Naive thymus-derived CD8-positive, alpha-beta T cell (primary cell): ENCODE results near the gene RFC3. TPM values are rescaled to one million over a fixed set of nuclear protein-coding genes. Genes with fewer than 3 reads are reported as not detected.
"Not testable (repeated sequence)": the region's sequence is repeated elsewhere in the genome, so short reads cannot be mapped to it uniquely, and the experiment has no call there.

Experiments
- ATAC-seq, 2 donors: fragments of 150-1000 bp; cut with Tn5 transposase in 1 of 2; sonication (Bioruptor Pico), chemical (Tn5 transposase) in 1 of 2; 1 replicate in 1 of 2; 2 replicates in 1 of 2; pipeline ENCODE4 v1.10.0; 2021; ENCODE audit warnings: mild to moderate bottlenecking in 2 of 2, moderate library complexity in 2 of 2
- POLR2A ChIA-PET: fragments of 350-600 bp; sonication (Branson Sonifier 250); formaldehyde crosslinking; loops from one replicate; lab custom pipeline; 2021; ENCODE audit warnings: antibody characterized with exemption; lab: Charles Lee
- DNase-seq, 10 donors: peaks; one replicate each; pipeline versions ENCODE4 v3.0.0 to v3.0.0-alpha.2; 2020 to 2022
- H3K27ac Mint-ChIP-seq, 10 donors: one replicate each; pipeline ENCODE4 v1.8.0; 2020 to 2022; ENCODE audit warnings: mild to moderate bottlenecking in 10 of 10, mixed read lengths in 10 of 10, moderate library complexity in 4 of 10, inconsistent platforms in 1 of 10
- H3K27me3 Mint-ChIP-seq, 5 donors: one replicate each; pipeline ENCODE4 v1.8.0; 2021 to 2022; ENCODE audit warnings: mixed read lengths in 5 of 5
- H3K36me3 Mint-ChIP-seq, 3 donors: one replicate each; pipeline ENCODE4 v1.8.0; 2020 to 2022; ENCODE audit warnings: mixed read lengths in 3 of 3, mild to moderate bottlenecking in 2 of 3, inconsistent platforms in 1 of 3
- H3K4me1 Mint-ChIP-seq, 4 donors: one replicate each; pipeline ENCODE4 v1.8.0; 2021 to 2022; ENCODE audit warnings: mixed read lengths in 4 of 4
- H3K4me3 Mint-ChIP-seq, 10 donors: one replicate each; pipeline ENCODE4 v1.8.0; 2020 to 2022; ENCODE audit warnings: mild to moderate bottlenecking in 10 of 10, mixed read lengths in 10 of 10, moderate library complexity in 6 of 10, inconsistent platforms in 1 of 10
- H3K9me3 Mint-ChIP-seq, 9 donors: one replicate each; pipeline ENCODE4 v1.8.0; 2020 to 2022; ENCODE audit warnings: mixed read lengths in 9 of 9, mild to moderate bottlenecking in 3 of 9, inconsistent platforms in 1 of 9, moderate library complexity in 1 of 9
- polyA plus RNA-seq, 3 donors: library from polyadenylated mRNA; unstranded; fragments of 300-500 nt; fragmentation: Illumina TruSeq; gene quantifications; one replicate each; pipeline ENCODE4 v1.2.3, GENCODE V29; 2021
- total RNA-seq, 8 experiments: library from RNA in 2 of 8; stranded (reverse) in 2 of 8; gene quantifications; one replicate each; pipeline ENCODE4 v1.2.3 and lab custom pipeline; 2021 to 2026

The RFC3 gene
- total and polyA plus RNA-seq, 5 experiments from 2014 or later, result 4.3 to 6.8 (median 5.0) TPM

- no peak overlapping the region for H3K4me3 Mint-ChIP-seq
- H3K27me3 Mint-ChIP-seq, result no peaks in the 10 kb centered on the region
- POLR2A ChIA-PET, result no interaction called here
- H3K4me1 Mint-ChIP-seq, result peaks cover 6 to 17% (median 15%) of the 10 kb centered on the region in 4 donors
- peaks cover 0 to 14% (median 0%) of the 10 kb centered on the region in 9 donors for H3K9me3 Mint-ChIP-seq
- H3K27ac Mint-ChIP-seq, result no peak overlapping the region
- no peak for ATAC-seq
- peaks cover 0 to 4% (median 0%) of the 10 kb centered on the region in 3 donors for H3K36me3 Mint-ChIP-seq
- no peak for DNase-seq
Measured at GRCh38 chr13:33789066-33789606, 28.8 kb upstream of the RFC3 start.

- H3K27ac Mint-ChIP-seq, result no peak overlapping the region
- H3K36me3 Mint-ChIP-seq, result peaks cover 0 to under 1% (median 0%) of the 10 kb centered on the region in 3 donors
- ATAC-seq, result no peak
- peaks cover 0 to 11% (median 0%) of the 10 kb centered on the region in 9 donors for H3K9me3 Mint-ChIP-seq
- DNase-seq, result no peak
- H3K27me3 Mint-ChIP-seq, result no peaks in the 10 kb centered on the region
- POLR2A ChIA-PET, result no interaction called here
- no peak overlapping the region for H3K4me3 Mint-ChIP-seq
- peaks cover 6 to 17% (median 15%) of the 10 kb centered on the region in 4 donors for H3K4me1 Mint-ChIP-seq
Measured at GRCh38 chr13:33789739-33790138, 28.2 kb upstream of the RFC3 start.

- DNase-seq (no peak), ATAC-seq (no peak)
- Mint-ChIP-seq H3K4me1 (peaks cover 0 to 3% (median 0%) of the 10 kb centered on the region in 4 donors), H3K36me3 (no peaks in the 10 kb centered on the region), H3K27ac (no peak overlapping the region), H3K4me3 (no peak overlapping the region), H3K9me3 (peaks cover 0 to 10% (median 0%) of the 10 kb centered on the region in 9 donors), H3K27me3 (no peaks in the 10 kb centered on the region)
- POLR2A ChIA-PET, result no interaction called here
Measured at GRCh38 chr13:33793726-33794125, 24.2 kb upstream of the RFC3 start.

GRCh38 chr13:33794576-33794975 is 23.4 kb upstream of the RFC3 start:
- Mint-ChIP-seq H3K36me3 (no peaks in the 10 kb centered on the region), H3K4me1 (peaks cover 0 to 3% (median 0%) of the 10 kb centered on the region in 4 donors), H3K27ac (no peak overlapping the region), H3K4me3 (no peak overlapping the region), H3K9me3 (peaks cover 0 to 10% (median 0%) of the 10 kb centered on the region in 9 donors), H3K27me3 (no peaks in the 10 kb centered on the region)
- no peak for DNase-seq
- ATAC-seq, result no peak
- POLR2A ChIA-PET, result no interaction called here

- Mint-ChIP-seq H3K36me3 (no peaks in the 10 kb centered on the region), H3K9me3 (peaks cover 0 to 10% (median 0%) of the 10 kb centered on the region in 9 donors), H3K27me3 (peaks cover 0 to 5% (median 3%) of the 10 kb centered on the region in 5 donors), H3K4me3 (no peak overlapping the region), H3K27ac (no peak overlapping the region), H3K4me1 (peaks cover 0 to 7% (median under 1%) of the 10 kb centered on the region in 4 donors)
- ATAC-seq (no peak), DNase-seq (no peak)
- POLR2A ChIA-PET, result no interaction called here
Measured at GRCh38 chr13:33796095-33796494, 21.9 kb upstream of the RFC3 start.

GRCh38 chr13:33797622-33798021 is 20.3 kb upstream of the RFC3 start:
- POLR2A ChIA-PET, result interaction anchor here (0.8 kb wide), 1 partner anchor 20 kb away, joined by 3 read pairs; the partner anchor contains the start of gene RFC3
- peaks cover 4 to 7% (median 6%) of the 10 kb centered on the region in 5 donors for H3K27me3 Mint-ChIP-seq

GRCh38 chr13:33798023-33798422 is 19.9 kb upstream of the RFC3 start:
- ATAC-seq (no peak), DNase-seq (no peak)
- Mint-ChIP-seq H3K27ac (no peak overlapping the region), H3K4me1 (peaks cover 0 to 7% (median 1%) of the 10 kb centered on the region in 4 donors), H3K4me3 (no peak overlapping the region), H3K36me3 (no peaks in the 10 kb centered on the region), H3K9me3 (peaks cover 0 to 2% (median 0%) of the 10 kb centered on the region in 9 donors), H3K27me3 (peaks cover 4 to 7% (median 6%) of the 10 kb centered on the region in 5 donors)
- POLR2A ChIA-PET, result interaction anchor here (0.8 kb wide), 1 partner anchor 20 kb away, joined by 3 read pairs; the partner anchor contains the start of gene RFC3

More at GRCh38 chr13:33797622-33798021, 20.3 kb upstream of the RFC3 start:
- H3K27ac Mint-ChIP-seq, result peak overlapping the region in 1 of 10 donors; percentile 17
- H3K36me3 Mint-ChIP-seq, result no peaks in the 10 kb centered on the region
- H3K4me3 Mint-ChIP-seq, result no peak overlapping the region
- ATAC-seq (no peak), DNase-seq (no peak)
- H3K9me3 Mint-ChIP-seq, result peaks cover 0 to 2% (median 0%) of the 10 kb centered on the region in 9 donors
- peaks cover 0 to 7% (median 1%) of the 10 kb centered on the region in 4 donors for H3K4me1 Mint-ChIP-seq

GRCh38 chr13:33799950-33800592 is 17.9 kb upstream of the RFC3 start:
- Mint-ChIP-seq H3K4me1 (peaks cover 0 to 7% (median 1%) of the 10 kb centered on the region in 4 donors), H3K4me3 (peak overlapping the region in 1 of 10 donors; percentile 8), H3K36me3 (no peaks in the 10 kb centered on the region), H3K9me3 (no peaks in the 10 kb centered on the region), H3K27ac (peak overlapping the region in 1 of 10 donors; percentile 22), H3K27me3 (peaks cover 5 to 9% (median 6%) of the 10 kb centered on the region in 5 donors)
- DNase-seq (no peak), ATAC-seq (peak in 1 of 2 donors; percentile 35)
- POLR2A ChIA-PET, result no interaction called here

- Mint-ChIP-seq H3K4me1 (peaks cover 0 to 7% (median 1%) of the 10 kb centered on the region in 4 donors), H3K9me3 (no peaks in the 10 kb centered on the region), H3K36me3 (no peaks in the 10 kb centered on the region), H3K27ac (peak overlapping the region in 1 of 10 donors; percentile 30), H3K27me3 (peaks cover 5 to 9% (median 6%) of the 10 kb centered on the region in 5 donors), H3K4me3 (peak overlapping the region in 5 of 10 donors; percentile 5 to 36 (median 20))
- POLR2A ChIA-PET, result interaction anchor here (0.6 kb wide), 1 partner anchor 14 kb away, joined by 6 read pairs; no protein-coding TSS in a partner anchor
- ATAC-seq, result no peak
- DNase-seq, result no peak
Measured at GRCh38 chr13:33800646-33801186, 17.2 kb upstream of the RFC3 start.

GRCh38 chr13:33806470-33807248 is 11.3 kb upstream of the RFC3 start:
- POLR2A ChIA-PET, result no interaction called here
- peaks cover 0 to 3% (median 0%) of the 10 kb centered on the region in 4 donors for H3K4me1 Mint-ChIP-seq
- H3K27me3 Mint-ChIP-seq, result peaks cover 3 to 25% (median 11%) of the 10 kb centered on the region in 5 donors

GRCh38 chr13:33812829-33813228 is 5.1 kb upstream of the RFC3 start:
- DNase-seq, H3K4me3 Mint-ChIP-seq, H3K36me3 Mint-ChIP-seq, H3K4me1 Mint-ChIP-seq, H3K9me3 Mint-ChIP-seq, ATAC-seq, POLR2A ChIA-PET: not testable (repeated sequence)
- peaks cover 3 to 22% (median 9%) of the 10 kb centered on the region in 5 donors for H3K27me3 Mint-ChIP-seq
- peak overlapping the region in 1 of 10 donors; percentile 11 for H3K27ac Mint-ChIP-seq

More at GRCh38 chr13:33806470-33807248, 11.3 kb upstream of the RFC3 start:
- no peak for ATAC-seq
- Mint-ChIP-seq H3K9me3 (no peaks in the 10 kb centered on the region), H3K27ac (no peak overlapping the region), H3K4me3 (no peak overlapping the region), H3K36me3 (no peaks in the 10 kb centered on the region)
- DNase-seq, result no peak

- H3K36me3 Mint-ChIP-seq, result no peaks in the 10 kb centered on the region
- H3K9me3 Mint-ChIP-seq, result no peaks in the 10 kb centered on the region
- H3K27ac Mint-ChIP-seq, result no peak overlapping the region
- no peak overlapping the region for H3K4me3 Mint-ChIP-seq
- ATAC-seq, result no peak
- H3K27me3 Mint-ChIP-seq, result peaks cover 0 to 5% (median 2%) of the 10 kb centered on the region in 5 donors
- H3K4me1 Mint-ChIP-seq, result peaks cover 13 to 19% (median 16%) of the 10 kb centered on the region in 4 donors
- POLR2A ChIA-PET, result no interaction called here
- no peak for DNase-seq
Measured at GRCh38 chr13:33815011-33815550, 2.9 kb upstream of the RFC3 start.
